Activated naive CD4-positive, alpha-beta T cell treated with Interleukin-2 at 50 U/mL for 16 hours (primary cell): ENCODE data around the gene ETS1.

ENCODE experiments used
- DNase-seq: peaks from one replicate; pipeline ENCODE4 v3.0.0-alpha.2; 2020

The ETS1 gene

GRCh38 chr11:128587415-128587814, at the start of gene ETS1:
TSS of gene ETS1 (minus strand) at chr11:128587558. CDS start at chr11:128573130, 14,428 bp downstream.
- no peak for DNase-seq

GRCh38 chr11:128634395-128634794, 47.0 kb upstream of the ETS1 start:
- no peak for DNase-seq

- no peak for DNase-seq
These were observed 46.1 kb upstream of the ETS1 start for GRCh38 chr11:128633384-128633965.

- DNase-seq: peak; percentile 51
These were observed 44.9 kb upstream of the ETS1 start for GRCh38 chr11:128632141-128632791.

- DNase-seq: peak; percentile 90
These were observed 43.2 kb upstream of the ETS1 start for GRCh38 chr11:128630367-128631230.

- DNase-seq: no peak
These were observed 42.3 kb upstream of the ETS1 start for GRCh38 chr11:128629516-128630106.

- DNase-seq: peak; percentile 37
These were observed 41.3 kb upstream of the ETS1 start for GRCh38 chr11:128628686-128629085.

GRCh38 chr11:128628325-128628673, 40.9 kb upstream of the ETS1 start:
- no peak for DNase-seq

- peak; percentile 44 for DNase-seq
These were observed 40.4 kb upstream of the ETS1 start for GRCh38 chr11:128627666-128628324.

- no peak for DNase-seq
These were observed 39.7 kb upstream of the ETS1 start for GRCh38 chr11:128626913-128627665.

- no peak for DNase-seq
These were observed 38.4 kb upstream of the ETS1 start for GRCh38 chr11:128625746-128626145.

- DNase-seq: no peak
These were observed 38.0 kb upstream of the ETS1 start for GRCh38 chr11:128625326-128625725.

GRCh38 chr11:128624269-128625175, 37.2 kb upstream of the ETS1 start:
- peak; percentile 72 for DNase-seq

- no peak for DNase-seq
These were observed 35.7 kb upstream of the ETS1 start for GRCh38 chr11:128623091-128623490.

GRCh38 chr11:128621601-128622501, 34.5 kb upstream of the ETS1 start:
- DNase-seq: no peak

- no peak for DNase-seq
These were observed 33.1 kb upstream of the ETS1 start for GRCh38 chr11:128620309-128621100.

GRCh38 chr11:128619540-128620308, 32.4 kb upstream of the ETS1 start:
- no peak for DNase-seq

- DNase-seq: no peak
These were observed 31.6 kb upstream of the ETS1 start for GRCh38 chr11:128619007-128619406.
